Measurements from ENCODE around the gene UGCG. TPM values are rescaled to one million over a fixed set of nuclear protein-coding genes. Genes with fewer than 3 reads are reported as not detected.

Gene UGCG
- total and polyA plus RNA-seq, 10 of the 15 experiments (the other 5 are each of a cell fraction or from before 2014, with no cell fraction given): 21.7 to 96.6 (median 48.9) TPM

- TF ChIP-seq, protein P1, sequence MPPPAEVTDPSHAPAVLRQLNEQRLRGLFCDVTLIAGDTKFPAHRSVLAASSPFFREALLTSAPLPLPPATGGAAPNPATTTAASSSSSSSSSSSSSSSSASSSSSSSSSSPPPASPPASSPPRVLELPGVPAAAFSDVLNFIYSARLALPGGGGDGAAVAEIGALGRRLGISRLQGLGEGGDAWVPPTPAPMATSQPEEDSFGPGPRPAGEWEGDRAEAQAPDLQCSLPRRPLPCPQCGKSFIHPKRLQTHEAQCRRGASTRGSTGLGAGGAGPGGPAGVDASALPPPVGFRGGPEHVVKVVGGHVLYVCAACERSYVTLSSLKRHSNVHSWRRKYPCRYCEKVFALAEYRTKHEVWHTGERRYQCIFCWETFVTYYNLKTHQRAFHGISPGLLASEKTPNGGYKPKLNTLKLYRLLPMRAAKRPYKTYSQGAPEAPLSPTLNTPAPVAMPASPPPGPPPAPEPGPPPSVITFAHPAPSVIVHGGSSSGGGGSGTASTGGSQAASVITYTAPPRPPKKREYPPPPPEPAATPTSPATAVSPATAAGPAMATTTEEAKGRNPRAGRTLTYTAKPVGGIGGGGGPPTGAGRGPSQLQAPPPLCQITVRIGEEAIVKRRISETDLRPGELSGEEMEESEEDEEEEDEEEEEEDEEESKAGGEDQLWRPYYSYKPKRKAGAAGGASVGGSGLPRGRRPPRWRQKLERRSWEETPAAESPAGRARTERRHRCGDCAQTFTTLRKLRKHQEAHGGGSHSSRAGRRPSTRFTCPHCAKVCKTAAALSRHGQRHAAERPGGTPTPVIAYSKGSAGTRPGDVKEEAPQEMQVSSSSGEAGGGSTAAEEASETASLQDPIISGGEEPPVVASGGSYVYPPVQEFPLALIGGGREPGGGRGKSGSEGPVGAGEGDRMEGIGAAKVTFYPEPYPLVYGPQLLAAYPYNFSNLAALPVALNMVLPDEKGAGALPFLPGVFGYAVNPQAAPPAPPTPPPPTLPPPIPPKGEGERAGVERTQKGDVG (CRISPR knock-in tag; IDR thresholded peaks at IDR 0.05): peak; percentile 47; the same call in 1 of the 2 replicates
- no peak for TF ChIP-seq SUZ12 (IDR thresholded peaks at IDR 0.05; ENCODE audit: unreplicated experiment)
- TF ChIP-seq, protein P2, sequence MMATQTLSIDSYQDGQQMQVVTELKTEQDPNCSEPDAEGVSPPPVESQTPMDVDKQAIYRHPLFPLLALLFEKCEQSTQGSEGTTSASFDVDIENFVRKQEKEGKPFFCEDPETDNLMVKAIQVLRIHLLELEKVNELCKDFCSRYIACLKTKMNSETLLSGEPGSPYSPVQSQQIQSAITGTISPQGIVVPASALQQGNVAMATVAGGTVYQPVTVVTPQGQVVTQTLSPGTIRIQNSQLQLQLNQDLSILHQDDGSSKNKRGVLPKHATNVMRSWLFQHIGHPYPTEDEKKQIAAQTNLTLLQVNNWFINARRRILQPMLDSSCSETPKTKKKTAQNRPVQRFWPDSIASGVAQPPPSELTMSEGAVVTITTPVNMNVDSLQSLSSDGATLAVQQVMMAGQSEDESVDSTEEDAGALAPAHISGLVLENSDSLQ (IDR thresholded peaks at IDR 0.05): peak; percentile 83
- no peak for TF ChIP-seq SMAD5 (IDR thresholded peaks at IDR 0.05; ENCODE audit: low read depth)
- TF ChIP-seq, protein P3, sequence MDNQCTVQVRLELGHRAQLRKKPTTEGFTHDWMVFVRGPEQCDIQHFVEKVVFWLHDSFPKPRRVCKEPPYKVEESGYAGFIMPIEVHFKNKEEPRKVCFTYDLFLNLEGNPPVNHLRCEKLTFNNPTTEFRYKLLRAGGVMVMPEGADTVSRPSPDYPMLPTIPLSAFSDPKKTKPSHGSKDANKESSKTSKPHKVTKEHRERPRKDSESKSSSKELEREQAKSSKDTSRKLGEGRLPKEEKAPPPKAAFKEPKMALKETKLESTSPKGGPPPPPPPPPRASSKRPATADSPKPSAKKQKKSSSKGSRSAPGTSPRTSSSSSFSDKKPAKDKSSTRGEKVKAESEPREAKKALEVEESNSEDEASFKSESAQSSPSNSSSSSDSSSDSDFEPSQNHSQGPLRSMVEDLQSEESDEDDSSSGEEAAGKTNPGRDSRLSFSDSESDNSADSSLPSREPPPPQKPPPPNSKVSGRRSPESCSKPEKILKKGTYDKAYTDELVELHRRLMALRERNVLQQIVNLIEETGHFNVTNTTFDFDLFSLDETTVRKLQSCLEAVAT (IDR thresholded peaks at IDR 0.05): peak; percentile 64
- TF ChIP-seq RUNX3 (IDR thresholded peaks at IDR 0.05; ENCODE audit: low read length): peak; percentile 53
Measured at GRCh38 chr9:111984086-111984802, 87.6 kb downstream of the UGCG start (continued).

Small RNA genes lying within 50 kb of the gene (microRNA-seq; reads per million reads assigned to microRNA genes)
- gene MIR4668: 0.75 reads per million

Small RNA genes lying within 50 kb of the gene (small RNA-seq; reads per million reads assigned to genes)
- gene MIR4668: 0.20 reads per million

Other genes with a start within 250 kb of the UGCG start
- gene GNG10, start 235.2 kb upstream of the UGCG start, total RNA-seq (2014; rRNA removed): 16.3 and 22.0 TPM in 2 replicates
- gene GNG10, start 235.2 kb upstream of the UGCG start, total RNA-seq (2014; rRNA removed; fragmentation: Illumina TruSeq; extraction: Trizol): 18.7 and 20.4 TPM in 2 replicates
- 12.0 and 14.5 TPM in 2 replicates for gene GNG10, start 235.2 kb upstream of the UGCG start, total RNA-seq (2021)
- gene GNG10, start 235.2 kb upstream of the UGCG start, polyA plus RNA-seq (2011; rRNA removed): 24.0 and 33.6 TPM in 2 replicates
- gene GNG10, start 235.2 kb upstream of the UGCG start, polyA plus RNA-seq (2014; fragmentation: Illumina TruSeq; extraction: Trizol): 21.3 and 26.0 TPM in 2 replicates
- gene GNG10, start 235.2 kb upstream of the UGCG start, polyA plus RNA-seq (2014; fragmentation: Nextera tagmentation; extraction: Ambion mirVana): 10 to 100 TPM; 27.2 to 28.2 TPM
- 14.6 and 18.1 TPM in 2 replicates for gene GNG10, start 235.2 kb upstream of the UGCG start, polyA plus RNA-seq (2014; rRNA removed)
- 10 to 100 TPM; 24.9 to 26.4 TPM for gene GNG10, start 235.2 kb upstream of the UGCG start, polyA plus RNA-seq (2016; fragmentation: Nextera tagmentation; extraction: Ambion mirVana)
- under 0.01 and 0.05 TPM in 2 replicates for gene SHOC1, start 101.9 kb upstream of the UGCG start, total RNA-seq (2014; rRNA removed)
- gene SHOC1, start 101.9 kb upstream of the UGCG start, total RNA-seq (2014; rRNA removed; fragmentation: Illumina TruSeq; extraction: Trizol): 0.04 TPM in 1 of 2 replicates, not detected in the other
- gene SHOC1, start 101.9 kb upstream of the UGCG start, total RNA-seq (2021): not detected in 2 replicates
- gene SHOC1, start 101.9 kb upstream of the UGCG start, polyA plus RNA-seq (2011; rRNA removed): not detected in 2 replicates
- gene SHOC1, start 101.9 kb upstream of the UGCG start, polyA plus RNA-seq (2014; fragmentation: Illumina TruSeq; extraction: Trizol): 0.04 TPM in 1 of 2 replicates, not detected in the other
- gene SHOC1, start 101.9 kb upstream of the UGCG start, polyA plus RNA-seq (2014; fragmentation: Nextera tagmentation; extraction: Ambion mirVana): under 1 TPM in 1 of 2 experiments, not detected in 1; 0.05 TPM
- 0.03 TPM in 1 of 2 replicates, not detected in the other for gene SHOC1, start 101.9 kb upstream of the UGCG start, polyA plus RNA-seq (2014; rRNA removed)
- gene SHOC1, start 101.9 kb upstream of the UGCG start, polyA plus RNA-seq (2016; fragmentation: Nextera tagmentation; extraction: Ambion mirVana): under 1 TPM; 0.05 to 0.11 TPM

All from GM12878 (cell line).